ENCODE data around the gene MAP2K5.

The MAP2K5 gene

DNA sequence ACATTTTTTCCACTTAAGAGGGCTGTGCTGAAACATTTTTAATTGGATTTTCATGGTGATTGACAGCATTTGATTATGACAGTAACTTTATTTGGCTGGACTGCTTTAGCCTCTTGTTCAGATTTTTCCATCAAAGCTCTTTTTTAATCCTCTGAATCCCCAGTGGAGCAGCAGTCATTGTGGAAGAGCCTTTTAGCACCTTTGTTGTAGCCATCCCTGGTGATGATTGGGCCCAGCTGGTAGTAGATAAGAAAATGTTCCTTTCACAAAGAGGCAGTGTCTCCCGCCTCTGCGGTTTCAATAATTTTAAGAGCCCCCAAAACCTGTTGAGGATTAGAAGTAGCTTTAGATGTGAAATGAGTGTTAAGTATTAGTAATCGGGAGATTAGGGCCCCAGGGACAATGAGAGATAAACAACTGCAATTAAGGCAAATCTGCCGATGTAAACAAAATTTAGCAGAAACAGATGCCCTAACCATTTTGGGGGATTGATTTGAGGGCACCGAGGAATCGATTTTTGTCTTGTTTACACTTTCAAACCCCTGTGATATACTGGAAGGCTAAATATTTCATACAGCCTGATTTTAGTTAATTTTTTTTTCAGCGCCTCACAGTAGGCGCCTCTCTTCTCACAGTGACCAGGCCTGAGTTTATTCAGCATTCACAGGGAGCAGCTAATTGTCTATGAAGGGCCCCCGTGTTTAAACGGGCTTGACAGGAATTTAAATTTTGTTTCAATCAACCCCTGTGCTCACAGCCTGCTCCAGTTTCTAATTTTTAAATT is 239.6 kb downstream of the MAP2K5 start:
- H3K9me3 ChIP-seq (ENCODE audit: control insufficient read depth in 1 of 2, low read length in 2 of 2): no peaks in the 10 kb centered on the region
- no peak overlapping the region for H3K4me3 ChIP-seq (ENCODE audit: low read depth in 1 of 2, low read length in 2 of 2)
- H3K36me3 ChIP-seq (ENCODE audit: control insufficient read depth in 1 of 2, insufficient read depth in 2 of 2, low read length in 2 of 2): peaks cover 3 to 6% of the 10 kb centered on the region in 2 donors
- H3K27me3 ChIP-seq (ENCODE audit: control insufficient read depth in 1 of 2, insufficient read depth in 2 of 2, low read length in 2 of 2): no peaks in the 10 kb centered on the region
- no peak overlapping the region for H3K9ac ChIP-seq (ENCODE audit: low read depth in 1 of 2, low read length in 2 of 2)
- H3K27ac ChIP-seq (ENCODE audit: low read depth, low read length): no peak overlapping the region
- H3K4me1 ChIP-seq (ENCODE audit: control insufficient read depth in 1 of 2, insufficient read depth in 2 of 2, low read length in 2 of 2): peaks cover 0 to 4% of the 10 kb centered on the region in 2 donors

DNA sequence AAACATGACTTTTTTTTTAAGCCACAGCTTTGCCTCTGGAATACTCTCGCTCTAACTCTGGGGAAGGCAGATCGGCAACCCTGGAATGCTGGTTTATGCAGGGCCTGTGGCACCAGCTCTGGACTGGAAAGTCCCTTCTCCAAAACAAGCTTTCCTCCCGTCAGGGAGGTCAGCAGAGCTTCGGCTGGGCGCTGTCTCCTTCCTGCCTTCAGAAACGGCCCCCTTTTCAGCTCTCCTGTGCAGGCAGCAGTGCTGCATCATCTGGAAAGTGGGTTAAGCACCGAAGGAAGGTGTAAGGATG is 240.1 kb downstream of the MAP2K5 start:
- peaks cover 0 to 4% of the 10 kb centered on the region in 2 donors for H3K4me1 ChIP-seq (ENCODE audit: control insufficient read depth in 1 of 2, insufficient read depth in 2 of 2, low read length in 2 of 2)
- H3K9me3 ChIP-seq (ENCODE audit: control insufficient read depth in 1 of 2, low read length in 2 of 2): no peaks in the 10 kb centered on the region
- no peak overlapping the region for H3K9ac ChIP-seq (ENCODE audit: low read depth in 1 of 2, low read length in 2 of 2)
- no peak overlapping the region for H3K4me3 ChIP-seq (ENCODE audit: low read depth in 1 of 2, low read length in 2 of 2)
- H3K27ac ChIP-seq (ENCODE audit: low read depth, low read length): no peak overlapping the region
- no peaks in the 10 kb centered on the region for H3K27me3 ChIP-seq (ENCODE audit: control insufficient read depth in 1 of 2, insufficient read depth in 2 of 2, low read length in 2 of 2)
- peaks cover 3 to 6% of the 10 kb centered on the region in 2 donors for H3K36me3 ChIP-seq (ENCODE audit: control insufficient read depth in 1 of 2, insufficient read depth in 2 of 2, low read length in 2 of 2)

DNA sequence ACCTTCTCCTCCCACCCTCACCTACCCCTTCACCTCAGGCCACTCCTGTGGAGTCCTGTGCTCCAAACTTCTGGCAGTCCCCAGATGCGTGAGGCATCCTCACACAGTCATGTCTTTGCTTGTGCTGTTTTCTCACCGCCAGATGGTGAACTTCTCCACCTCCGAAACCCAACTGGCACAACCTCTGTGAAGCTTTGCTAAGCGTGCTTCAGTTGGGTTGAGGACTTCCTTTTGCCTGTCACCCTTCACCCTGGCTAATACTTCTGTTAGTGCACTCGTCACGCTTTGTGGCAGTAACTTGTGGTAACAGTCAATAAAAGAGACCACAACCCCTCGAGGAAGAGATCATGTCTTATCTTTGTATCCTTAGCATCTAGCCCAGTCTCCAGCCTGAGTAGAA is 240.8 kb downstream of the MAP2K5 start:
- Histone ChIP-seq H3K9me3 (ENCODE audit: control insufficient read depth in 1 of 2, low read length in 2 of 2) (no peaks in the 10 kb centered on the region), H3K27ac (ENCODE audit: low read depth, low read length) (no peak overlapping the region), H3K4me3 (ENCODE audit: low read depth in 1 of 2, low read length in 2 of 2) (no peak overlapping the region), H3K36me3 (ENCODE audit: control insufficient read depth in 1 of 2, insufficient read depth in 2 of 2, low read length in 2 of 2) (peaks cover 3 to 6% of the 10 kb centered on the region in 2 donors), H3K9ac (ENCODE audit: low read depth in 1 of 2, low read length in 2 of 2) (no peak overlapping the region), H3K27me3 (ENCODE audit: control insufficient read depth in 1 of 2, insufficient read depth in 2 of 2, low read length in 2 of 2) (no peaks in the 10 kb centered on the region), H3K4me1 (ENCODE audit: control insufficient read depth in 1 of 2, insufficient read depth in 2 of 2, low read length in 2 of 2) (peaks cover 0 to 4% of the 10 kb centered on the region in 2 donors)

DNA sequence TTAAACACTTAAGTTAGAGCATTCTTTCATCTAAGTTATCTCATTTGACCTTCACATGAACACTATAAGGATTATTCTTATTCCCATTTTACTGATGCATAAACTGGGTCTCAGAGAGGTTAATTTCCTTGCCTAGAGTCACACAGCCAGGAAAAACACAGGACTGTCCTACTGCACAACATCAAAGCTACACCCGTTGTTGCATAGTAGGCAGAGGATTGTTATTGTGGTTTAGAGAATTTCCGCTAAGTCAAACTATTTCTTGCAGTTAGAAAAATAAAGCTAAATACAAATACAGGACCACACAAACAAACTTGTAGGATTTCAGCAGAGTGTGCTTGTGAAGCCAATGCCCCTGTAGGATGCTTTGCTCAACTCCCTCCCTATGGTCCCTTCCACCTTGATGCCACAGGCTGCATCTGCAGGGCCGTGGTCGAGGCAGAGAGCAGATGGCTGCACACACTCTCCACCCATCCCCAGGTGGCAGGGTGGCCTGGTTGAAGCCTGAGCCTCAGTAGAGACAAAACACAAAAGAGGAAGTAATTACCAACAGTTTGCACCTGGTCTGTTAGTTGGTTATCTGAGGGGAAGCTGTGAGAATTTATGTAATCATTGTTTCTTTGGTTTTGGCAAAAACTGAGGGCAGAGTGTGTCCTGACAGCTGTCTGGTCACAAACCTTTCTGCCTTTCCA is 241.7 kb downstream of the MAP2K5 start:
- H3K27me3 ChIP-seq (ENCODE audit: control insufficient read depth in 1 of 2, insufficient read depth in 2 of 2, low read length in 2 of 2): no peaks in the 10 kb centered on the region
- no peak overlapping the region for H3K4me3 ChIP-seq (ENCODE audit: low read depth in 1 of 2, low read length in 2 of 2)
- no peak overlapping the region for H3K9ac ChIP-seq (ENCODE audit: low read depth in 1 of 2, low read length in 2 of 2)
- H3K27ac ChIP-seq (ENCODE audit: low read depth, low read length): no peak overlapping the region
- peaks cover 0 to 4% of the 10 kb centered on the region in 2 donors for H3K4me1 ChIP-seq (ENCODE audit: control insufficient read depth in 1 of 2, insufficient read depth in 2 of 2, low read length in 2 of 2)
- H3K9me3 ChIP-seq (ENCODE audit: control insufficient read depth in 1 of 2, low read length in 2 of 2): no peaks in the 10 kb centered on the region
- peaks cover 3 to 6% of the 10 kb centered on the region in 2 donors for H3K36me3 ChIP-seq (ENCODE audit: control insufficient read depth in 1 of 2, insufficient read depth in 2 of 2, low read length in 2 of 2)

DNA sequence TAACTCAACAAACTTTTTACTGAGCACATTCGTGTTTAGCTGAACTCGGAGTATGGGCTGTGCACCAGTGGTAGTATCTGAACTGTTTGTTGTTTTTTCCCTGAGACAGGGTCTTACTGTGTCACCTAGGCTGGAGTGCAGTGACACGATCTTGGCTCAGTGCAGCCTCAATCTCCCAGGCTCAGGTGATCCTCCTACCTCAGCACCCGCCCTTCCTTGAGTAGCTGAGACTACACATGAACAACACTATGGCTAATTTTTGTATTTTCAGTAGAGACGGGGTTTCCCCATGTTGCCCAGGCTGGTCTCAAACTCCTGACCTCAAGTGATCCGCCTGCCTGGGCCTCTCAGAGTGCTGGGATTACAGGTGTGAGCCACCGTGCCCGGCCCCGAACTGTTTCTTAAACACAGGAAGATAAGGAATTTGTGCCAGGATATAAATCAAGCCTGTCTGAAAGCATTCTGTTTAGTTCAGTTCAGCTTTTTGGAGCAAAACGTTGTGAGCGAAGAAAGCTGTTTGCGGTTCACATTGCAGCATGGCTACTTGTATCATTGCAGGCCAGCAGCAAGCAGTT is 242.4 kb downstream of the MAP2K5 start:
- H3K9me3 ChIP-seq (ENCODE audit: control insufficient read depth in 1 of 2, low read length in 2 of 2): no peaks in the 10 kb centered on the region
- H3K27ac ChIP-seq (ENCODE audit: low read depth, low read length): no peak overlapping the region
- peaks cover 0 to 4% of the 10 kb centered on the region in 2 donors for H3K4me1 ChIP-seq (ENCODE audit: control insufficient read depth in 1 of 2, insufficient read depth in 2 of 2, low read length in 2 of 2)
- H3K27me3 ChIP-seq (ENCODE audit: control insufficient read depth in 1 of 2, insufficient read depth in 2 of 2, low read length in 2 of 2): no peaks in the 10 kb centered on the region
- peaks cover 3 to 6% of the 10 kb centered on the region in 2 donors for H3K36me3 ChIP-seq (ENCODE audit: control insufficient read depth in 1 of 2, insufficient read depth in 2 of 2, low read length in 2 of 2)
- H3K9ac ChIP-seq (ENCODE audit: low read depth in 1 of 2, low read length in 2 of 2): no peak overlapping the region
- H3K4me3 ChIP-seq (ENCODE audit: low read depth in 1 of 2, low read length in 2 of 2): no peak overlapping the region

DNA sequence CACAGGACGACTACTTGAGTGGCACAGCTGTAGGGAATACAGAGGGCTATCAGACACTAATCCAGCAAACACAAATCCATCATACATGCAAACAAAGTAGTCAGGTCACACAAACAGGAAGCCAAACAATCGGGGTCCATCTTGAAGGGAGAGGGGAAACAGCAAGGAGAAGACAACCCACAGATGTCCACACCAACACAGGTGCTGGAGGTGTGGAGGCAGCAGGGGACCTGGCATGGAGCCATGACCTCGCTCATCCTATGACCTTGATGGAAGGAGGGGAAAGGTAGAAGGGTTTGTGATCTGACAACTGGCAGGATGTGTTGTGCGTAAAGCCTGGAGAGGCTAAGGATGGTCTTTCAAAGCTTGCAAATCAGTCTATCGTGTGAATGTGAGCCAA is 242.9 kb downstream of the MAP2K5 start:
- Histone ChIP-seq H3K36me3 (ENCODE audit: control insufficient read depth in 1 of 2, insufficient read depth in 2 of 2, low read length in 2 of 2) (peaks cover 3 to 6% of the 10 kb centered on the region in 2 donors), H3K9me3 (ENCODE audit: control insufficient read depth in 1 of 2, low read length in 2 of 2) (no peaks in the 10 kb centered on the region), H3K4me3 (ENCODE audit: low read depth in 1 of 2, low read length in 2 of 2) (no peak overlapping the region), H3K27me3 (ENCODE audit: control insufficient read depth in 1 of 2, insufficient read depth in 2 of 2, low read length in 2 of 2) (no peaks in the 10 kb centered on the region), H3K9ac (ENCODE audit: low read depth in 1 of 2, low read length in 2 of 2) (no peak overlapping the region), H3K27ac (ENCODE audit: low read depth, low read length) (no peak overlapping the region), H3K4me1 (ENCODE audit: control insufficient read depth in 1 of 2, insufficient read depth in 2 of 2, low read length in 2 of 2) (peaks cover 0 to 4% of the 10 kb centered on the region in 2 donors)

DNA sequence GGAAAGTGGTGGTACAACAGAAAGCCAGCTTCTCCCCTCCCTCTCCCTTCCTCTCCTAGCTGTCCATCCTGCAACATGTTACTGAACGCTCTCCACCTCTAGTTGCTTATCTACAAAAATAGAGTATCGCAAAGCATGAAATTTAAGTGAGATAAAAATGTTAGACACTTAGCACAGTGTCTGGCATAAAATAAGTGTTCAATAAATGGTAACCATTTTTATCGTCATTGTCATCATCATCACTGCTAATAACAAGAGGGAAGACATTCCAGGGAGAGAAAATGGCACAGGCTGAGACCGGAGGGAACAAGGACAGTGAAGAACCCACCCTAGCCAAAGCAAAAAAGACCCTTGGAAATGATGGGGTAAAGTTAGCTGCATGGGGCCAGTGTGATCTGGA is 244.1 kb downstream of the MAP2K5 start:
- no peaks in the 10 kb centered on the region for H3K27me3 ChIP-seq (ENCODE audit: control insufficient read depth in 1 of 2, insufficient read depth in 2 of 2, low read length in 2 of 2)
- peaks cover 3 to 6% of the 10 kb centered on the region in 2 donors for H3K36me3 ChIP-seq (ENCODE audit: control insufficient read depth in 1 of 2, insufficient read depth in 2 of 2, low read length in 2 of 2)
- H3K27ac ChIP-seq (ENCODE audit: low read depth, low read length): no peak overlapping the region
- no peak overlapping the region for H3K4me3 ChIP-seq (ENCODE audit: low read depth in 1 of 2, low read length in 2 of 2)
- no peaks in the 10 kb centered on the region for H3K9me3 ChIP-seq (ENCODE audit: control insufficient read depth in 1 of 2, low read length in 2 of 2)
- no peak overlapping the region for H3K9ac ChIP-seq (ENCODE audit: low read depth in 1 of 2, low read length in 2 of 2)
- peaks cover 0 to 4% of the 10 kb centered on the region in 2 donors for H3K4me1 ChIP-seq (ENCODE audit: control insufficient read depth in 1 of 2, insufficient read depth in 2 of 2, low read length in 2 of 2)

DNA sequence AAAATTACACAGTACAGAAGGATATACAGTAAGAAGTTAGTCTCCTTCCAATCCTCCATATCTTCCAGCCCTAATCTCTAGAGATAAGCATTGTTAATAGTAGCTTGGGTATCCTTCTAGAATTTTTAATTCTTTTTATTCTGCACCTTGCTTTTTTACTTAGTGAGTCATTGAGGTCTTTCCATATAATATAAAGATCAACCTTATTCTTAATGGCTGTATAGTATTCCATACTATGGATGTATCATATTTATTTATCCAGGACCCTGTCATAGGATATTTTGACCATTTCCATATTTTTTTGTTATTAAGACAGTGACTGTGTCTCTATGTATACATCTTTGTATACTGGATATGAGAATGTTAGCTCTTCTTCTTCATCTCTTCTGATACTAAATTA is 246.5 kb downstream of the MAP2K5 start:
- Histone ChIP-seq H3K27me3 (ENCODE audit: control insufficient read depth in 1 of 2, insufficient read depth in 2 of 2, low read length in 2 of 2) (no peaks in the 10 kb centered on the region), H3K4me1 (ENCODE audit: control insufficient read depth in 1 of 2, insufficient read depth in 2 of 2, low read length in 2 of 2) (peaks cover 0 to 4% of the 10 kb centered on the region in 2 donors), H3K4me3 (ENCODE audit: low read depth in 1 of 2, low read length in 2 of 2) (no peak overlapping the region), H3K36me3 (ENCODE audit: control insufficient read depth in 1 of 2, insufficient read depth in 2 of 2, low read length in 2 of 2) (peaks cover 0 to 2% of the 10 kb centered on the region in 2 donors), H3K27ac (ENCODE audit: low read depth, low read length) (no peak overlapping the region), H3K9me3 (ENCODE audit: control insufficient read depth in 1 of 2, low read length in 2 of 2) (no peaks in the 10 kb centered on the region), H3K9ac (ENCODE audit: low read depth in 1 of 2, low read length in 2 of 2) (no peak overlapping the region)

DNA sequence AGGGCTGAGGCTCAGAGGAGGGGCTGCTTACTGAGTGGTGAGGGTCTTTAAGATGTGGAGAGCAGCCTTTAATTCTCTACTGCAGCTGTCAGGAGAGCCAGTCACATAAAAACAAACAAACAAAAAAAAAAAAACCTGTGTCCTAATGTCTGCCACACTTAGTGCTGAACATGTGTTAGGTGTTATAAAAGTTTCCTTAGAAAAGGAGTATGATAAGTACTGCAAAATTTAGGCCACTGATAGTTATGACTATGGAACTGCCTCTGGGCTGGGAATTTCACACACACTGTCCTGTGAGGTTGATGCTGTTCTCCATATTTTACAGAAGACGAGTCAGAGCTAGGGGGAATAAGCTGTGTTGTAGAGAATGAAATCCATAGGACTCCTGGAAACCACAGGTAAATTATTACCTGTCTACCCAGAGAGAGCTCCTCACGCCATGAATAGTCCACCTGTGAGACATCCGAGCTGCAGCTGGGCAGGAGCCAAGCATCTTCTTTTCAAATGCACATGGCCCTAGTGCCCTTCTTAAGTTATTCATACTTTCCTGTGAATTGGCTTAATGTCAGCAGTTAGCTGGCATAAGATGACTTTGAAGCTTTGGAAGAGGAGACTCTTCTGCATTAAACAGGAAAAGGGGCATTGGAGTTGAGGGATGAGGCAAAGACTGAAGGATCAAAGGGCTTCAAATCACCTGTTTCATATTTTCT is 248.3 kb downstream of the MAP2K5 start:
- Histone ChIP-seq H3K9me3 (ENCODE audit: control insufficient read depth in 1 of 2, low read length in 2 of 2) (peaks cover 3 to 9% of the 10 kb centered on the region in 2 donors), H3K27me3 (ENCODE audit: control insufficient read depth in 1 of 2, insufficient read depth in 2 of 2, low read length in 2 of 2) (no peaks in the 10 kb centered on the region), H3K4me1 (ENCODE audit: control insufficient read depth in 1 of 2, insufficient read depth in 2 of 2, low read length in 2 of 2) (no peaks in the 10 kb centered on the region)

More for the DNA sequence above, 248.3 kb downstream of the MAP2K5 start:
- H3K36me3 ChIP-seq (ENCODE audit: control insufficient read depth in 1 of 2, insufficient read depth in 2 of 2, low read length in 2 of 2): peaks cover 2 to 3% of the 10 kb centered on the region in 2 donors
- no peak overlapping the region for H3K4me3 ChIP-seq (ENCODE audit: low read depth in 1 of 2, low read length in 2 of 2)
- no peak overlapping the region for H3K9ac ChIP-seq (ENCODE audit: low read depth in 1 of 2, low read length in 2 of 2)
- H3K27ac ChIP-seq (ENCODE audit: low read depth, low read length): no peak overlapping the region

Data from duodenal mucosa (tissue), 2 donors.